ENCODE results near the gene XPO1.
"Not testable (repeated sequence)": the region's sequence is repeated elsewhere in the genome, so short reads cannot be mapped to it uniquely, and the experiment has no call there.

Gene XPO1

GRCh38 chr2:61538200-61538919 is at the start of gene XPO1:
TSS of gene XPO1 (minus strand) at chr2:61538356. CDS start at chr2:61533897, 4,459 bp downstream.
- Histone ChIP-seq H3K27me3 (ENCODE audit: control insufficient read depth, insufficient read depth, low read length) (no peaks in the 10 kb centered on the region), H3K4me1 (ENCODE audit: control insufficient read depth, insufficient read depth, low read length) (peaks cover 9% of the 10 kb centered on the region), H3K4me3 (ENCODE audit: low read depth, low read length) (peak within 1 kb of the TSS; percentile 79), H3K27ac (ENCODE audit: low read depth, low read length) (peak within 1 kb of the TSS; percentile 99), H3K36me3 (ENCODE audit: control insufficient read depth, insufficient read depth, low read length) (peaks cover 12% of the 10 kb centered on the region; the same call in 1 of the 2 replicates), H3K9me3 (ENCODE audit: control insufficient read depth, insufficient read depth, low read depth, low read length) (no peaks in the 10 kb centered on the region), H3K9ac (ENCODE audit: low read length) (peak within 1 kb of the TSS; percentile 96)

GRCh38 chr2:61586928-61587327 is 48.8 kb upstream of the XPO1 start:
- H3K9me3 ChIP-seq (ENCODE audit: control insufficient read depth, insufficient read depth, low read depth, low read length); H3K9ac ChIP-seq (ENCODE audit: low read length); H3K36me3 ChIP-seq (ENCODE audit: control insufficient read depth, insufficient read depth, low read length); H3K4me3 ChIP-seq (ENCODE audit: low read depth, low read length); H3K27ac ChIP-seq (ENCODE audit: low read depth, low read length); H3K27me3 ChIP-seq (ENCODE audit: control insufficient read depth, insufficient read depth, low read length): not testable (repeated sequence)
- H3K4me1 ChIP-seq (ENCODE audit: control insufficient read depth, insufficient read depth, low read length), result peaks cover 17% of the 10 kb centered on the region

- no peaks in the 10 kb centered on the region for H3K9me3 ChIP-seq (ENCODE audit: control insufficient read depth, insufficient read depth, low read depth, low read length)
- no peaks in the 10 kb centered on the region for H3K36me3 ChIP-seq (ENCODE audit: control insufficient read depth, insufficient read depth, low read length)
- H3K9ac ChIP-seq (ENCODE audit: low read length), result no peak overlapping the region
- no peak overlapping the region for H3K4me3 ChIP-seq (ENCODE audit: low read depth, low read length)
- no peaks in the 10 kb centered on the region for H3K27me3 ChIP-seq (ENCODE audit: control insufficient read depth, insufficient read depth, low read length)
- H3K27ac ChIP-seq (ENCODE audit: low read depth, low read length), result peak overlapping the region; percentile 35; the same call in 1 of the 2 replicates
- H3K4me1 ChIP-seq (ENCODE audit: control insufficient read depth, insufficient read depth, low read length), result peaks cover 23% of the 10 kb centered on the region
Observed at GRCh38 chr2:61585383-61585782, 47.2 kb upstream of the XPO1 start.

GRCh38 chr2:61584368-61584767 is 46.2 kb upstream of the XPO1 start:
- H3K4me1 ChIP-seq (ENCODE audit: control insufficient read depth, insufficient read depth, low read length), result peaks cover 23% of the 10 kb centered on the region
- not testable (repeated sequence) for H3K27ac ChIP-seq (ENCODE audit: low read depth, low read length); H3K9me3 ChIP-seq (ENCODE audit: control insufficient read depth, insufficient read depth, low read depth, low read length); H3K4me3 ChIP-seq (ENCODE audit: low read depth, low read length); H3K36me3 ChIP-seq (ENCODE audit: control insufficient read depth, insufficient read depth, low read length); H3K27me3 ChIP-seq (ENCODE audit: control insufficient read depth, insufficient read depth, low read length); H3K9ac ChIP-seq (ENCODE audit: low read length)

GRCh38 chr2:61582165-61582564 is 44.0 kb upstream of the XPO1 start:
- peak overlapping the region; percentile 92 for H3K27ac ChIP-seq (ENCODE audit: low read depth, low read length)
- no peaks in the 10 kb centered on the region for H3K9me3 ChIP-seq (ENCODE audit: control insufficient read depth, insufficient read depth, low read depth, low read length)
- H3K27me3 ChIP-seq (ENCODE audit: control insufficient read depth, insufficient read depth, low read length), result no peaks in the 10 kb centered on the region
- H3K9ac ChIP-seq (ENCODE audit: low read length), result peak overlapping the region; percentile 71
- peaks cover 23% of the 10 kb centered on the region for H3K4me1 ChIP-seq (ENCODE audit: control insufficient read depth, insufficient read depth, low read length)
- H3K36me3 ChIP-seq (ENCODE audit: control insufficient read depth, insufficient read depth, low read length), result no peaks in the 10 kb centered on the region
- H3K4me3 ChIP-seq (ENCODE audit: low read depth, low read length), result no peak overlapping the region

GRCh38 chr2:61581716-61582115 is 43.6 kb upstream of the XPO1 start:
- H3K4me1 ChIP-seq (ENCODE audit: control insufficient read depth, insufficient read depth, low read length), result peaks cover 23% of the 10 kb centered on the region
- H3K36me3 ChIP-seq (ENCODE audit: control insufficient read depth, insufficient read depth, low read length), result no peaks in the 10 kb centered on the region
- H3K9ac ChIP-seq (ENCODE audit: low read length), result peak overlapping the region; percentile 68
- no peaks in the 10 kb centered on the region for H3K9me3 ChIP-seq (ENCODE audit: control insufficient read depth, insufficient read depth, low read depth, low read length)
- peak overlapping the region; percentile 92 for H3K27ac ChIP-seq (ENCODE audit: low read depth, low read length)
- 0 out of 2 replicates have a peak overlapping the region, but pooled peaks have one; percentile 2 for H3K4me3 ChIP-seq (ENCODE audit: low read depth, low read length)
- H3K27me3 ChIP-seq (ENCODE audit: control insufficient read depth, insufficient read depth, low read length), result no peaks in the 10 kb centered on the region

GRCh38 chr2:61575447-61575859 is 37.3 kb upstream of the XPO1 start:
- H3K9me3 ChIP-seq (ENCODE audit: control insufficient read depth, insufficient read depth, low read depth, low read length), result no peaks in the 10 kb centered on the region
- H3K4me1 ChIP-seq (ENCODE audit: control insufficient read depth, insufficient read depth, low read length), result 0 out of 2 replicates have a peak, but pooled peaks cover 3% of the 10 kb centered on the region
- H3K27ac ChIP-seq (ENCODE audit: low read depth, low read length), result no peak overlapping the region; the same call in 1 of the 2 replicates
- peak overlapping the region; percentile 18 for H3K9ac ChIP-seq (ENCODE audit: low read length)
- H3K4me3 ChIP-seq (ENCODE audit: low read depth, low read length), result no peak overlapping the region
- no peaks in the 10 kb centered on the region for H3K36me3 ChIP-seq (ENCODE audit: control insufficient read depth, insufficient read depth, low read length)
- no peaks in the 10 kb centered on the region for H3K27me3 ChIP-seq (ENCODE audit: control insufficient read depth, insufficient read depth, low read length)

- H3K4me3 ChIP-seq (ENCODE audit: low read depth, low read length), result no peak overlapping the region
- H3K27me3 ChIP-seq (ENCODE audit: control insufficient read depth, insufficient read depth, low read length), result no peaks in the 10 kb centered on the region
- no peaks in the 10 kb centered on the region for H3K36me3 ChIP-seq (ENCODE audit: control insufficient read depth, insufficient read depth, low read length)
- peaks cover 3% of the 10 kb centered on the region; the same call in 1 of the 2 replicates for H3K9me3 ChIP-seq (ENCODE audit: control insufficient read depth, insufficient read depth, low read depth, low read length)
- no peak overlapping the region for H3K9ac ChIP-seq (ENCODE audit: low read length)
- H3K4me1 ChIP-seq (ENCODE audit: control insufficient read depth, insufficient read depth, low read length), result no peaks in the 10 kb centered on the region
- no peak overlapping the region for H3K27ac ChIP-seq (ENCODE audit: low read depth, low read length)
Observed at GRCh38 chr2:61566566-61566965, 28.4 kb upstream of the XPO1 start.

- H3K27me3 ChIP-seq (ENCODE audit: control insufficient read depth, insufficient read depth, low read length), result no peaks in the 10 kb centered on the region
- H3K4me3 ChIP-seq (ENCODE audit: low read depth, low read length), result no peak overlapping the region
- H3K27ac ChIP-seq (ENCODE audit: low read depth, low read length), result no peak overlapping the region
- no peaks in the 10 kb centered on the region for H3K36me3 ChIP-seq (ENCODE audit: control insufficient read depth, insufficient read depth, low read length)
- peaks cover 3% of the 10 kb centered on the region; the same call in 1 of the 2 replicates for H3K9me3 ChIP-seq (ENCODE audit: control insufficient read depth, insufficient read depth, low read depth, low read length)
- no peaks in the 10 kb centered on the region for H3K4me1 ChIP-seq (ENCODE audit: control insufficient read depth, insufficient read depth, low read length)
- no peak overlapping the region for H3K9ac ChIP-seq (ENCODE audit: low read length)
Observed at GRCh38 chr2:61562615-61563014, 24.5 kb upstream of the XPO1 start.

GRCh38 chr2:61558160-61558559 is 20.0 kb upstream of the XPO1 start:
- no peaks in the 10 kb centered on the region for H3K36me3 ChIP-seq (ENCODE audit: control insufficient read depth, insufficient read depth, low read length)
- H3K4me3 ChIP-seq (ENCODE audit: low read depth, low read length), result no peak overlapping the region
- H3K9ac ChIP-seq (ENCODE audit: low read length), result no peak overlapping the region
- H3K4me1 ChIP-seq (ENCODE audit: control insufficient read depth, insufficient read depth, low read length), result no peaks in the 10 kb centered on the region
- H3K27me3 ChIP-seq (ENCODE audit: control insufficient read depth, insufficient read depth, low read length), result no peaks in the 10 kb centered on the region
- H3K9me3 ChIP-seq (ENCODE audit: control insufficient read depth, insufficient read depth, low read depth, low read length), result no peaks in the 10 kb centered on the region
- no peak overlapping the region for H3K27ac ChIP-seq (ENCODE audit: low read depth, low read length)

GRCh38 chr2:61557381-61557780 is 19.2 kb upstream of the XPO1 start:
- Histone ChIP-seq H3K27ac (ENCODE audit: low read depth, low read length) (no peak overlapping the region), H3K9ac (ENCODE audit: low read length) (no peak overlapping the region), H3K27me3 (ENCODE audit: control insufficient read depth, insufficient read depth, low read length) (no peaks in the 10 kb centered on the region), H3K4me1 (ENCODE audit: control insufficient read depth, insufficient read depth, low read length) (no peaks in the 10 kb centered on the region), H3K36me3 (ENCODE audit: control insufficient read depth, insufficient read depth, low read length) (no peaks in the 10 kb centered on the region), H3K4me3 (ENCODE audit: low read depth, low read length) (no peak overlapping the region), H3K9me3 (ENCODE audit: control insufficient read depth, insufficient read depth, low read depth, low read length) (no peaks in the 10 kb centered on the region)

Data from HUES6 (cell line).